NOMO-1 (cell line): Measurements from ENCODE around the gene C10orf90.
"Not testable (repeated sequence)": the region's sequence is repeated elsewhere in the genome, so short reads cannot be mapped to it uniquely, and the experiment has no call there.

Experiments used
- DNase-seq, 2 experiments: peaks; one replicate each; lab custom pipeline; 2025; ENCODE audit not compliant: unreplicated experiment in 2 of 2; lab: John Stamatoyannopoulos, UW

The C10orf90 gene

DNA sequence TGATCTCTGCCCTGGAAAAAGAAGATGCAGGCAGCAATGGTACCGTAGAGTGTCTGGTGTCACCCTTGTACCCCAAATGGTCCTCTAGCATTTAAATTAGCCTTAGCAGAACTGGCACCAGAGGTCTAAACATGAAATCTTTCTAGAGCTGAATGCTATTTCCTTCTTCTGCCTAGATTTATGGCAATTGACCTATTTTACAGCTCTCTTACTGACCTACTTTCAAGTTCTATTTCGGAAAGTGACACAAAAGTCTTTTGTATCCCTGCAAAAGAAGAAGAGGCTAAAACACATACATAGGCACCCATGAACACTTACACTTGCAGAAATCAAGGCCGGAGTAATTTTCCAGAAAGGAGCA lies 272.1 kb downstream of the C10orf90 start:
- no peak for DNase-seq

DNA sequence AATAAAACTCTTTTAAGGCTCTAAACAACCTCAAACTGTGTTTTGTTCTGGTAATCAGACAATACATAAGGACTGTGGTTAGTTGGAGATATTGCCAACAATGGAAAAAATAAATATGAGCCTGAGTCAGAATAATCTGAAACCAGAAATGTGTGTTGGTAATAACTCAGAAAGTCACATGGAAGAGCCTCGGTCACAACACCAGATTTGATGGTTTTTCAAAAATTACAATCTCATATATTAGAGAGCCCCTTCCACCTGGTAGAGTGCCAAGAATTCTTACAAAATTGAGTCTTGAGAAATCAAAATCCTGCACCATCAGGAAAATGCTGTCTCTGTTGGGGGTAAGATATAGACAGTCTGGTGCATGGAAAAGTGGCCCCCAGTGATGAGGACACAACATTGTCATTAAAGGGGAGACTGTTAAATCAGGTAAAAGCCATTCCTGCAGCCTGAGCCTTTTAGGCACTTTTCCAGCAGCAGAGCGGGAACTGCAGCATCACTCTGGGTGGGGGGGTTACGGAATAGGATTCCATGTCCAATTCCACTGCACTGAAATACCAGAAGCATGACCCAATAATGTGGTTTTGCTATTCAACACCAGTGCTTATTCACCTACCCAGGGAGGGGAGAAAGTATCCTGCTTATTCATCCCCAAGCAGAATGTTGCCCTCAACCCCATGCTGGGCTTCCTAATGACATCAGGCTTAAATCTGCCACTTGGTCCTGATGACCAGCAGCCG lies 272.7 kb downstream of the C10orf90 start:
- DNase-seq, result no peak

DNA sequence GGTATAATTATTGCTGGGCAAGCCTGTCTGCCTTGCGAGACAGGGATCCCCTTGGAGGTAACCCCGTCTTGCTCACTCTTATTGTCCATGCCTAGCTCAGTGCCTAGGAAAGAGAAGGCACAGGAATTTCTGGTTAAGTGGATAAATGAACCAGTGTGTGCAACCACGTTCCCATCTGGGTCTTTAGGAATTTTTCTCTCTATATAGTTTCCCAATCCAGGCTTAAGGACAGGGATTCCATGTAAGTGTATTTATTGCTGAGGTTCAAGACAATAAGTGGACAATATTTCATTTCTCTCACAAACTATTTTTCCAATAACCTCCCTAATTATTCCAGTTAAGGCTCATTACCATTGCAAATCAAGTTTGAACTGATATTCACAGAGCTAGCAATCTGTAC lies 273.3 kb downstream of the C10orf90 start:
- no peak for DNase-seq

DNA sequence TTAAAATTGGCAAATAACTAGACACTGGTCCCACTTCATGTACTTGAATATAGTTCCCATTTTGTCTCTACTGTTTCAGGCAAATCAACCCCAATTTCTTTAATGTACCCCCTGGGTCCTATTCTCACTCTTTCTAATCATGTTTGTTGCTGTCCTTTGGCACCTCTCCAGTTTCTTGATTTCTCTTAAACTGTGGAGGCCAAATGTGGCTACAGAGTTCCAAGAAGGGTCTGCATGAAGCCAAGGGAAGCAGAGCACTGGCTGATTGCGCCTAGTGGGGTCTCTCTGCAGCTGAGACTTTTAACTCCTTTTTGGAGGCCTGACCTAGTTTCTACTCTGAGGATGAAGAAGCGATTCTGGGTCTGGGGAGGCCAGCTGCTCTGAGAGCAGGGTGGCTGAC lies 275.5 kb downstream of the C10orf90 start:
- no peak for DNase-seq

DNA sequence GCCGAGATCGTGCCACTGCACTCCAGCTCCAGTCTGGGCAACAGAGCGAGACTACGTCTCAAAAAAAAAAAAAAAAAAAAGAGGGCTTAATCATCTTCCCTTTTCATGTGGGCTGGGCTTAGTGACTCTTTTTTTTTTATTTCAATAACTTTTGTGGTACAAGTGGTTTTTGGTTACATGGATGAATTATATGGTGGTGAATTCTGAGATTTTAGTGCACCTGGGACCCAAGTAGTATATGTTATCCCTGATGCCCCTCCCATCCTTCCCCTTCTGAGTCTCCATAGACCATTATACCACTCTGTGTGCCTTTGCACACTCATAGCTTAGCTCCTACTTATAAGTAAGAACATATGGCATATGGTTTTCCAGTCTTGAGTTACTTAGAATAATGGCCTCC lies 277.4 kb downstream of the C10orf90 start:
- no peak for DNase-seq

DNA sequence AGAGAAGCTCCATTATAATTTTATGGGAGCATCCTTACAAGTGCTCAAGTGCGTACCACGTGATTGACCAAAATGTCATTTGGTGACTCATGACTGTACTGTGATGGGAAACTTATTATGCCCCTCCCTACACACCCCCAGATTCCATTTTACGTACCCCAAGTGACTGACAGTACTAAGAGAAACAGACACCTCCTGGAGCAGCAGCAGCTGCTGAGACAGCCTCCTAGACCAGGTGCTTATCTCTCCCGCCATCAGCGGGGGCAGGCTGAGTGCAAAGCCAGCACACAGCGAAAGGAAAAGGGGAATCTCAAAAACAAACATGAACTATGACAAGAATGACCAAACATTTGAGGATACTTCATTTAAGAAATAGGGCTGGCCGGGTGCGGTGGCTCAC lies 278.0 kb downstream of the C10orf90 start:
- no peak for DNase-seq

DNA sequence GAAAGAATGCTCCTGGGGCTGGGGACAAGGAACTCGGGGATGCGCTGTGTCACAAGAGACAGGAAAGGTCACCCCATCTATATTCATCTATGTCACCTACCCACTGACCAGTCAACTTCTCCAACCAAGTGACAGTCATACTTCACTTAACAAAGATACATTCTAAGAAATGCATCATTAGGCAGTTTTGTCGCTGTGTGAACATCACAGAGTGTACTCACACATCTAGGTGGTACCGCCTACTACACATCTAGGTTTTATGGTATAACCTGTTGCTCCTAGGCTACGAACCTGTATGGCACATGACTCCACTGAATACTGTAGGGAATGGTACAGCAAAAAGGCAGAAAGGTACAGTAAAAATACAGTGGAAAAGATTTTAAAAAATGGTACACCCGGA lies 278.4 kb downstream of the C10orf90 start:
- DNase-seq, result no peak

DNA sequence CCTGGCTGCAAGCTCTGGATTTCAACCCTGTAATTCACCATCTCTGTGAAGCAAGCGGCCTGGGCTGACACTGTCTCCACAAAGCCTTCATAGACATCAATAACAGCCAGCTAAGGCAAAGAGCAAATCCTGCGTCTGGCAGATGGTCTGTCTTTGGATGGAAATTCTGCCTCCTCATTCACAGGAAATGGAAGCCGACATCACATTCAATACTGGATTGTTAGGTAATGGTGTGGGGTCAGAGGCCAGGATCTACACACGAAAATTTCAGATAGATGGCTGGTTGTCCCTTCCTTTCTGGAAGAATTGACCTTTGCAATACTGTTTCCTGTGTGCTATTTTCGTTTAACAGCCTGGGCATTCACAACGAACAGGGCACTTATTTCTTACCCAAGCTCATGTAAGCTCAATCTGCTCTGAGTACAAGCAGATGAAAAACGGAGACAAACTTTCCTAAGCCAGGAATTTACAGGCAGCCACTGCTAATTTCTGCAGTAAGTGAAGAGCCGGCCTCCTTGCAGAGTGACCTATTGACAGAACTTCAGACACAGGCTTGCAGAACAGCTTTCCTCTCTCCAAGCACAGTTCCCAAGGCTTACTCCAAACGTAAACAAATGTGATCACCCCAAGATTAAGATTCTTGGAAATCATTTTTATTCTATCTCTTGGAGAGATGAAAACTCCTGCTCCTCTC lies 279.2 kb downstream of the C10orf90 start:
- no peak for DNase-seq

DNA sequence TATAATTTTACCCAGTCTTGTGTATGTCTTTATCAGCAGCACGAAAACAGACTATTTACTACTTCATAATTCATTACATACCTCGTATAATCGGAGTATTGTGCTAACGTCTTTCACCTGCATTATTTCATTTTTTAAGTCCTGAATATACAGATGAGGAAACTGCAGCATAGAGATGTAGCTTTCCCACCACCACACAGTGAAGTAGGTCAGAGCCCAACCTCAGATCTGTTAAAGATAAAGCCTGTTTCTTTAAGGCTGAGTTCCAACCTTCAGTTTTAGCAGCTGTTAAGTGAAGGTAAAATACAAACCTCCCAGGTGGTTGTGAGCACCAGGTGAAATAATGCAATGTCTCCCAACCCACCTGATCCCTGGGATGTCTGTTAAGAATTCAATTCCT lies 280.2 kb downstream of the C10orf90 start:
- DNase-seq, result no peak

DNA sequence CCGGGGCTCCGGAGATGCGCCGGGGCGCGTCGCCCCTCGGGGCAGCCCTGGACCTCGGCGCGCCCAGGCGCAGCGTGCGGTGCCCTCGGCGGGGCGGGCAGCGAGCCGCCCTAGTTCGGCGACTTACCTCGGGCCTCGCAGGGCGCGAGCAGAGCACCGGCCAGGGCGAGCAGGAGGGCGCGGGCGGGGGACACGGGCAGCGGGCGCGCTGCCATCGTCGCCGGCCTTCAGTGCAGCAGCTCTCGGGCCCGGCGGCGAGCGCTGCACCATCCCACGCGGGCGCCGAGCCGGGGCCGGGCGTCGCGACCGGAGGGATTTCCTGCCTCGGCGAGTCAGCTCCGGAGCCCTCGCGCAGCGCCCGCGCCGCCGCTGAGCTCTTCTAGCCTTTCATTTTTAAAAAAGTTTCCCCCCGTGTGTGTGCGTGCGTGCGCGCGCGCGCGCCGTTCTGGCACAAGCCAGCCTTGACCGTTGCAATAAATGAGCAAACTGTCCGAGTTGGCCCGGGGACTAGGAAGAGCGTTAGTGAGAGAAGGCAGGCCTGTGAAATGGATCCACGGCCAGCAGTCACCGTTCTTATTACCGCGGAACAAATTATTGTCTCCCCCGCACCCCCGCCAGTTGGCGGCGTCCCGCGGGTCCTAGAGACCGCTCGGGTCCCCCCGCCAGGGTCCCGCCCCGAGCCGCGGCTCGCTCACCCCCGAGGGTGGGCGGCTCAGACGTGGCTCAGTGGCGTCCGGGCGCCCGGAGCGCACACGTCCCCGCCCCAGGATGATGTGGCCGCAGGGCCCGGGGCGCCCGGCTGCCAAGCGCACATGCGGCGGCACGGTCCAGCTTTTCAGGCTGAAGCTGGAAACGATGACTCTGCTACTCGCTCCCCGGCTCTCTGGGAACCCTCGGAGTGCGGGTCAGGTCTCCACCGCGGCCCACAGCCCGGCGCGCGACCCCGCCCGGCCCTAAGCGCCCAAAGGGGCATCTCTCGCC lies 282.3 kb downstream of the C10orf90 start, which contains the start of gene ADAM12:
TSS of gene ADAM12 (minus strand) at position 547 of the 981 bp plus-strand sequence. CDS start at position 215, 332 bp downstream.
- DNase-seq, result no peak

DNA sequence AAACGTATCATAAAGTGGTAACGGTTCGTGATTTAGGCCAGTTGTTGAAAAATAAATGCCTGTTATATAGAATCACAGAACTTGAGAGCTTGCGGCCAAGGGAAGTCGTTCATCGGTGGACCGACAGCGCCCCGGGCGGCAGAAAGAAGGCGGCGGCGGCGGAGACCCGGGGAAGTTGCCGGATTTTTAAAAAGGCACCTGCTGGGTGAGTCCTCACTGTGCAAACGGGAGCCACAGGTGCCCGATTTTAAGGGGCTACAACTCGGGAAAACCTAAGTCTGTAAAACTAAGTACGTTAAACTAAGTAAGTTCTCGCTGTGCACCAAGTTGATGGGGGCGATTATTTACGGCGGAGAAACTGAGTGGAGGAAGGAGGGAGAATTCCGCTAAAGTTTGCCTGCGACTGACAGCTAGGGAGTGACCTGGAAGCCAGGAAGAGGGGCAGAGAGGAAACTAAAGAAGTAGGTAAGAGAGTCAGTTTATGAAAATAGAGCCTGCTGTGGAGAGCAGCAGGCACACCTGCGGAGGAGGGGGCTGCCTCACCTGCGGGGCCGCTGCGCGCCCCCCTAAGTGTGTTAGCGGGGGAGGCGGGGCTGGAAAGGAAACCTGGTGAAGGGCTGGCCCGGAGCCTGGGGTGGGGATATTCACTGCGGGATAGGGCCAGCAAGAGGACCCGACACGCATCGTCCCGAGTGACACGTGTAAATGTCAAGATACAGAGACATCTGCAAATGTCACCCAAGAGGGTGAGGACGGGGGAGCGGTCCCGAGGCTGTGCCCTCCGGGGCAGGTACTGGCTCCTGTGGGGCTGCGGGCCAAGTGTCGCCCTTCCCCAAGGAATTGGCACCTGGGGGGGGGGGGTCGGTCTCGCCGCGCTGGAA lies 283.2 kb downstream of the C10orf90 start:
- no peak for DNase-seq

DNA sequence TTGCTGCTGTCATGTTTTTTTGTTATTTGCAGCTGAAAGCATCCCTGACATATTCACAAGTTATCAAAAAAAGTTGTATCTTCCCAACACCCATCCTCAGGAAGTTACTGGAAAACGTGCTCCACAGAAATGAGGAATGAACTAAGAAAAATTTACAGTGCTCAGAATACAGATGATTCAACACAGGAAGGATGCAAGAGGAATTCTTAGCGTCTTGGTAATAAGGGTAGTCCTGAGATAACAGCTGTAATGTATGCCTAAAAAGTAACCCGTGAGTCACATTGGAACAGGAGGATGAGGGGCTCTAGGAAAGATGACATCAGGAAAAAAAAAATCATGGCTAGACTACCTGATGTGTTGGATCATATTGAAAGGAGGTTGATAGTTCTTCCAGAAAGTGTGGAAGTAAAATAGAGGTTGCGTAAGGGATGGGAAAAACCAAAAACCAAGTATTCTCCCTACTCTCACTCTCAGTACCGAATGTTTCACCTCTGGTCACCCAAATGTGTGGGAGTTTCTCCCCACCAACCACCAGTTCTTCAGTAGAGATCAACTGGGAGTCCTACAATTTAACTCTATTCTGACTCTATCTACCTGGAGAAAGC lies 286.1 kb downstream of the C10orf90 start:
- no peak for DNase-seq

DNA sequence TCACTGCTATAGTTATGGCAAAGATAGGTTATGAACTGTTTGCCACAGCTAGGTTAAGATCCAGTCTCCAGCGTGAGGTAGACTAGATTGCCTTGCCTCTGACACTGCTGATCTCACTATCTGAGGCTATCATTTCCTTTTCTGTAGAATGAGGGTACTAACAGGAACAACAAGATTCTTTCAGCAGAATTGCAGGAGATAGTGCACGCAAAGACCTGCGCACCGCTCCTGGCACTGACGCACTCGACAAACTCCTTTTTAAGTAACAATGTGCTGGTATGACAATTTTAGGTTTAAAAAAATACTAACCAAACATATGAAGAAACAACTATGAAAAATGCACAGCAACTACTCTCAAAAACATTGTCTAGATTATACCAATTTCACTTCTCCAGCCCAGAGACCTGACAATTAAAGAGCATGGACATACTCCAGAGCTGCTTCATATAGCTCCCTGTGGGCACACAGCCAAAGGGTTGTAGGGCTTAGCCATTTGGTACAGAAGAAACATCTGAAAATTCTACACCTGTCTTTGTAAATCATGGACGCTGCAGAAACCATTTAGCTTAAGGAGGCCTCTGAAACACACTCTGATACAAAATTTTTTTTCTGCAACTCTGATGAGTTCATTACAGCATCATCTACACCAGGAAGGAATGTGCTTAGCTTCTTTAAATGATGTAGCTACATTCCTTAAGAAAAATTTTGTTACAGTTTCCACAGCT lies 290.0 kb downstream of the C10orf90 start:
- DNase-seq, result no peak

DNA sequence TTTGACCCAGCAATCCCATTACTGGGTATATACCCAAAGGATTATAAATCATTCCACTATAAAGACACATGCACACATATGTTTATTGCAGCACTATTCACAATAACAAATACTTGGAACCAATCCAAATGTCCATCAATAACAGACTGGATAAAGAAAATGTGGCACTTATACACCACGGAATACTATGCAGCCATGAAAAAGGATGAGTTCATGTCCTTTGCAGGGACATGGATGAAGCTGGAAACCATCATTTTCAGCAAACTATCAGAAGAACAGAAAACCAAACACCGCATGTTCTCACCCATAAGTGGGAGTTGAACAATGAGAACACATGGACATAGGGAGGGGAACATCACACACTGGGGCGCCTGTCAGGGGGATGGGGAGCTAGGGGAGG lies 291.3 kb downstream of the C10orf90 start:
- not testable (repeated sequence) for DNase-seq

DNA sequence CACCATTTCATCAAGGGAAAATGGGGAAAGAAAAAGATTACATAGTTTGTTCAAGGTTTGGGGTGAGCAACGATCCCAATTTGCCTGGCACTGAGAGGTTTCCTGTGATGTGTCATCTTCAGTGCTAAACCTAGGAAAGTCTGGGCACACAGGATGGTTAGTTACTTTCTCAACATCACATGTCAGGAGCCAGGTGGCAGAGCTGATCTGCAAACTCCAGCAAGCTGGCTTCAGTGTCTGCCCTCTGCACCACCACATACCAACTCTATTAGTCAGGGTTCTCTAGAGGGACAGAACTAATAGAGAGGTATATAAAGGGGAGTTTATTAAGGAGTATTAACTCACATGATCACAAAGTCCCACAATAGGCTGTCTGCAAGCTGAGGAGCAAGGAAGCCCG lies 293.5 kb downstream of the C10orf90 start:
- DNase-seq, result no peak

DNA sequence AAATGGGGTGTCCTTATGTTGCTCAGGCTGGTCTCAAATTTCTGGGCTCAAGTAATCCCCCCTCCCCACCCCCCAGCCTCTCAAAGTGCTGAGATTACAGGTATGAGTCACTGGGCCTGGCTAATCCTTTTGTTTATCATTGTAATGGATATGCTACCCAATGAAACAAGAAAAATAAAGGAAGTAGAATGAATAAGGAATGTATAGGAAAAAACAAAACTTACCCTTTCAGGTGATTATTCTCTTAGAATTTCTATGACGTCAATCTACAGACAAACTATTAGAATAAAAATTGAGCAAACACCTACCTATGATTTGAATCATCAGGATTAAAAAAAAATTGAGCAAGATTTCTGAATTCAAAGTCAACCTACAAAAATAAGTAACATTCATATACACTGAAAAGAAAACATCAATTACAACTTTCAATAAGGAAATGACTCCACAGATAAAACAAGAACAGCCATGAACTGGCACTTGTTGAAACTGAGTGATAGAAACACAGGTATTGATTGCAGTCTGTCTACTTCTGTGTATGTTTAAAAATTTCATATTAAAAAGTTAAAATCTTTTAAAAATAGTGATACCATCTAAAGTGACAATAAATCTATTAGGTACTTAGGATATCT lies 294.5 kb downstream of the C10orf90 start:
- DNase-seq, result no peak

DNA sequence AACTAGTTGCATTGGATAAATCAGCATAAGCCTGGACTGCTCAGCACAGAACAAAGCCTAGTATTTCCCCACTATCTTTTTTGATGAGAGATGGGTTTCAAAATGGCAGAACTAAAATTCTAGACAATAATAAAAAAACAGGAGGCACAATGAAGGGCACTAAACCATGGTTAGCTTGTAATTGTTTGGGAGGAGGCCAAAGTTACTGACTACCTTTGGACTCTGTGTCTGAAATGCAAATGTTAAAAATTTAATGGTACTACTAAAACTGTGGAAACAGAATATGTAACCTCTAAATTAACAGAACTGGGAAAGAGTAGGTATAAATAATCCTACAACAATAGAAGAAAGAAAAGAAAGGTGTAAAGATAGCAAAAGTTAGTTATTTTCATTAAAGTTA lies 295.2 kb downstream of the C10orf90 start:
- DNase-seq, result no peak
